GM18867 (cell line): ENCODE measurements around the gene CIC.
A peak's percentile ranks its signal among the peaks of the same experiment; 100 is the strongest.

Experiments used
- ATAC-seq: cut with Tn5 transposase; IDR thresholded peaks from one replicate; pipeline ENCODE4 v1.9.1; 2021; ENCODE audit warnings: mild to moderate bottlenecking, moderate library complexity; ENCODE audit not compliant: unreplicated experiment

Gene CIC

DNA sequence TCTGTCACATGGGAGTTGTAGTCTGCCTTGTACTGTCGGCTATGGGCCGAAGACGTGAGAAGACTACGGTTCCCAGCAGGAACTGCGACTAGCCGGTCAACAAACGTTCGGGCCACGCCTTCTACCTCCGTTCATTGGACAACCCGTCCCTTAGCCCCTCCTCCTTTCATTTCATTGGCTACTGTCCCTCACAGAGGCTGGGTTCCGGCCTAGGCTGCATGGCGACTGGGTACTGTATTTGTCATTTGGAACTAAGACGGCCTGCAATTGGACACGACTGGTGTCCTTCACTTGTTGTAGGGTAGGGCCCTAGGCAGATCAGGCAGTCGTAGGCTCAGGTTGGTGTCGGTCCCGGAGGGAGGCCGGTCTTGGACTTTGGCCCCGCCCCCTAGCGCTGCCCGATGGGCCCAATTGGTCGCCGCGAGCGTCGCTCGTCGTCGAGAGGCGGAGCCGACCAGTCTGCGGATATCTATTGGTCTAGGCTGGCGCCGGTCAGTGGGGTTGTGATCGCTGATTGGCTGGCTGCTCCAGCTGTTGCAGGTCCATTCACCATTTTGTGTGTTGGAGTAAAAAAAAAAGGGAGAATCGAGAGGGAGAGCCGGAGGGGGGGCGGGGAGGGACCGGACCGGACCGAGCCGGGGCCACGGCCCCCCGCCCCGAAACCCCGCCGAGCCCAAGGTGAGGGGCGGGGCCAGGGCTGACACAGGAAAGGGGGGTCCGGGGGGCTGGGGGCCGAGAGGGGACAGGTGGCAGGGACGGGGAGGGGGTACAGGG, at the start of gene CIC:
Gene CIC (plus strand): TSS at position 549 of the 774 bp plus-strand sequence. CDS start 2,532 bp downstream, outside the sequence.
- ATAC-seq = peak; percentile 78

DNA sequence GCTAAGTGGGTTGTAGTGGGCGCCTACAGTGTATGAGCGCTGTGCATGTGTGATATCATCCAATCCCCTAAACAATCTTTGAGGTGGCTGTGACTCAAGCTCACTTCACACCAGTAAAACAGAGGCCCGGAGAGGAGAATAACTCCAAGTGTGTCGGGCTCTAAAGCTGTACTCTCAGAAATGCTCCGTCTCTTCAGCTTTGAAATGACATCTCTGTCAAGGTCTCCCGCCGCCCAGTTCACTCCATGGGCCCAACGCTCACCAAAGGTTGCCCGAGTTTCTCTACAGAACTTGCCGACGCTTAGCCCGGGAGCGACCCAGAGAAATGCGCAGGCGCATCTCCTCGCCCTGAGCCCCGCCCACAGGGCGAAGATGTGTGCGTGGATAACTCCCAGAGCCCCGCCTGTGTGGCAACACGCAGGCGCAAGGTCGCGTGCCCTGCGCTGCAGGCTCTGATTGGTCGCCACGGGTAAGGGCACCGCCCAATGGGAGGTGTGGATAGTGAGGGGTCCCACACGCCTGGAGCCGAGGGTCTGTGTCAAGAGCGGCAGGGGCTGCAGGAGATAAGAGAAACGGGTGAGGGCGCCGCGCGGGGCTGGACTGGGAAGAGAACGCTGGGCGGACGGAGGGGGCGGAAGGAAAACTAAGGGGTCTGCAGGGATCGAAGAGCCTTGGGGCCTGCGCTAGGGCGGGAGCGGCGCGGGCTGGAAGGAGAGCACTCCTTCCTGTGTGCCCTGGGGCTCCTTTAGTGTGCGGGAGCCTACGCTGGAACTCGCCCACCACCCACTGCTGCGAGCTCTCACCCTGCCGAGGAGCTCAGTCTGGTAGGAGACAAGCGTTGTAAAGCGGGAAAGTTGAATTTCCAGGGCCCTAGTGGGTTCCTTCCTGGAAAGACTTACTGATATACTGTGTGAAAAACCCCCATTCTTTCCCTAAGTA, 49.0 kb upstream of the CIC start, which contains the start of gene ZNF526:
Gene ZNF526 (plus strand): TSS at position 501 of the 939 bp plus-strand sequence. CDS start 4,092 bp downstream, outside the sequence.
- ATAC-seq = peak; percentile 71

DNA sequence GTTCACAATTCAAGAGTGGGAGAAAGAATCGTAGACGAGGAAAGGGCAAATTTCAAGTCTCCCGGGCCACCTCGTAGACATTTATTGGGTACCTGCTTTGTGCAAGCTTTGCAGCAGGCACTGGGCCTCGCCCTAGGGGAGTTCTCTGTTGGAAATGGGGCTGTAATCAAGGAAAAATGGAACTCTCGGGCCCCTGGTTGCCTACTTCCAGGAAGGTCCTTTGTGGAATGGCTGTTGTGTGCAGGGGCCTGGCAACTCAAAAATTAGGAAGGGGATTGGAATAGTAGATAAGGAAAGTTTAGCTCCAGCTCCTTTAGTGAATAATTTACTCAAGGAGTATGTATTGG, 48.3 kb upstream of the CIC start:
- no peak for ATAC-seq

DNA sequence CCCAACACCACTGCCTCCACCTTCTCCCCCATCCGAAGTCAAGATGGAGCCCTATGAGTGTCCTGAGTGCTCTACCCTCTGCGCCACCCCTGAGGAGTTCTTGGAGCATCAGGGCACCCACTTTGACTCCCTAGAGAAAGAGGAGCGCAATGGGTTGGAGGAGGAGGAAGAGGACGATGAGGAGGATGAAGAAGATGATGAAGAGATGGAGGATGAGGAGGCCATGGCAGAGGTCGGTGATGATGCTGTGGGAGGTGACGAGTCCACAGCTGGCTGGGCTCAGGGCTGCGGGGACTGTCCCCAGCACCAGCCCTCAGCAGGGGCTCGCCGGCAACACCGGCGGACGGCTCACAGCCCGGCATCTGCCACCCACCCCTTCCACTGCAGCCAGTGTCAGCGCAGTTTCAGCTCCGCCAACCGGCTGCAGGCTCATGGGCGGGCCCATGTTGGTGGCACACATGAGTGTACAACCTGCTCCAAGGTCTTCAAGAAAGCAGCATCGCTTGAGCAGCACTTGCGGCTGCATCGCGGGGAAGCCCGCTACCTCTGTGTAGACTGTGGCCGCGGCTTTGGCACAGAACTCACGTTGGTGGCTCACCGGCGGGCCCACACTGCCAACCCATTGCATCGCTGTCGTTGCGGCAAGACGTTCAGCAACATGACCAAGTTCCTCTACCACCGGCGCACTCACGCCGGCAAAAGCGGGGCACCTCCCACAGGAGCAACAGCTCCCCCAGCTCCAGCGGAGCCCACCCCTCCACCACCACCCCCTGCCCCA, 43.9 kb upstream of the CIC start:
- ATAC-seq = no peak

DNA sequence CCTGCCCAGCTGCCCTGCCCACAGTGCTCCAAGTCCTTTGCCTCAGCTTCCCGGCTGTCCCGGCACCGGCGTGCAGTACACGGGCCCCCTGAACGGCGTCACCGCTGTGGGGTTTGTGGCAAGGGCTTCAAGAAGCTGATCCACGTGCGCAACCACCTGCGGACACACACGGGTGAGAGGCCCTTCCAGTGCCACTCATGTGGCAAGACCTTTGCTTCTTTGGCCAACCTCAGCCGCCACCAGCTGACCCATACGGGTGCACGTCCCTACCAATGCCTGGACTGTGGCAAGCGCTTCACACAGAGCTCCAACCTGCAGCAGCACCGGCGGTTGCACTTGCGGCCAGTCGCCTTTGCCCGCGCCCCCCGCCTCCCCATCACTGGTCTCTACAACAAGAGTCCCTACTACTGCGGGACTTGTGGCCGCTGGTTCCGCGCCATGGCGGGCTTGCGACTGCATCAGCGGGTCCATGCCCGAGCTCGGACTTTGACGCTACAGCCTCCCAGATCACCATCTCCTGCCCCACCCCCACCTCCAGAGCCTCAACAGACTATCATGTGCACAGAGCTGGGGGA, 43.2 kb upstream of the CIC start:
- ATAC-seq = no peak

DNA sequence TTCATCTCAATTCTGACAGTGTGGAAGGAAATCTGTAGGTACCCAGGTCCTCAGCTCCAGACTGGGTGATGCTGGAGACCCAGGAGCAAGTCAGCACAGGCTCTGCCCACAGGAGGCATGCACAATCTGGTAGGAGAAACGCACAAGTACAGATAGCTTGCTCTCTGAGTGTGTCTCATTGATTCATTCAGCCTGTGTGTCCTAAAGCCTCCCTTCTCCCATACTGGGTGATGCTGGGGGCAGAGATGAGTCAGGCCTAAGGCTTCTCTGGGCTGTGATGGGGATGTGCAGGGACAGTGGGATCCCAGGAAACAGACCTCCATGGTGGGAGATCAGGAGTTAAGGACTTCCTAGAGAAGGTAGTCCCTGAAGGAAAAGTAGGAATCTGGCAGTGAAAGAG, 42.2 kb upstream of the CIC start:
- no peak for ATAC-seq

DNA sequence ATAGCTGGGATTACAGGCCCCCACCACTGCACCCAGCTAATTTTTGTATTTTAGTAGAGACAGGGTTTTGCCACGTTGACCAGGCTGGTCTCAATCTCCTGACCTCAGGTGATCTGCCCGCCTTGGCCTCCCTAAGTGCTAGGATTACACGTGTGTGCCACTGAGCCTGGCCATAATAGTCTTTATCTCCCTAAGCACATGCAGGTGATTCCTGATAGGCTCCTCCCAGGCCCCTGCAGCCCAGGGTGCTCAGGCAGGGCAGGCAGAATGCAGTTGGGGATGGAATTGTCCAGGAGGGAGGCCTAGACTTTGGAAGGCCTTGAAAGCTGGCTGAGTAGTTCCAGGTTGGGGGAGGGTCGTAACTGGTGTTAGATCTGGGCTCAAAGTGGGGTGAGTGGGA, 40.4 kb upstream of the CIC start:
- no peak for ATAC-seq

DNA sequence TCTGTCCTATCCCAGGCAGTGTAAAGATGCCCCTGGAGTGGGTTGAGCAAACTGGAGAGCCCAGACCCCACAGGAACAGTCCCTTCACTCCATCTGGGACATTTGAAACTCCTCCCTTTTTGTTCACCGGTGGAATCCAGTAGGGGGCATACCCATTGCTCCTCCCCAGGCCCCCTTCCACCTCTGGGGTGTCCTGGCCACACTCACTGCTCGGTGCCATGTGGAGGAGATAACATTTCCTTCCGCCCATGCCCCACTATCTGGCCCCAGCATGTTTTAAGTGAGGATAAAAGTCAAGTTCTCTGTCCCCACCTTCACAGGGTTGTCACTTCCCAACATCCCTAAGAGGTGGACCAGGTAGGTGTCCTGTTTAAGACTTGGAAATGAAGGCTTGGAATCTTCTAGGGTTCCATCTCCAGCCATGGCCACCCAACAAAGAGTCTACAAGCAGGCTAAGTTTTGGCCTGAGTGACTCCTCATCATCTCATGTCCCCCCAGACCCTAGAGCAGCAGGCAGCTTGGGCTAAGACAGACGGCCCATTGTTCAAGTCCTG, 39.7 kb upstream of the CIC start:
- no peak for ATAC-seq

DNA sequence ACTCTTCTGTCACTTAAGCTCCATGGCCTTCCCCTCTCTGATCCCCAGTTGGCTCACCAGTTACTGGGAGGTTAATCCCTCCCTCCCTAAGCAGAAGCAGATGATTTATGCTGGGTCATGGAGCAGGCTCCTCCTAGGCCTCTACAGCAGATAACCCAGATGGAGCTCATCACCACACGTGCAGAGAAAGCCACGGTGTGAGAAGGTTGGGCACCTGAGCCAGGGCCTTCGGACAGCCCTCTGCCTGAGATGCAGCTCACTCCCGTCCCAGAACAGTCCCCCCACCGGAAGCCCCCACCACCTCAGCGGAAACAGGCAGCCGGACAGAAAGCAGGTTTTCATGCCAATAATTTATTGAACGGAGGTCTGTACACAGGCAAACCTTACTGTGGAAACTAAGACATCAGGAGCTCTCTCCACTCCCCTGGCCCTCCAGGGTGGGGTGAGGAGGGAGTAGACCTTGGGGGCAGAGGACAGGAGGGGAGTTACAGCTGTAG, 39.1 kb upstream of the CIC start:
- ATAC-seq = no peak

DNA sequence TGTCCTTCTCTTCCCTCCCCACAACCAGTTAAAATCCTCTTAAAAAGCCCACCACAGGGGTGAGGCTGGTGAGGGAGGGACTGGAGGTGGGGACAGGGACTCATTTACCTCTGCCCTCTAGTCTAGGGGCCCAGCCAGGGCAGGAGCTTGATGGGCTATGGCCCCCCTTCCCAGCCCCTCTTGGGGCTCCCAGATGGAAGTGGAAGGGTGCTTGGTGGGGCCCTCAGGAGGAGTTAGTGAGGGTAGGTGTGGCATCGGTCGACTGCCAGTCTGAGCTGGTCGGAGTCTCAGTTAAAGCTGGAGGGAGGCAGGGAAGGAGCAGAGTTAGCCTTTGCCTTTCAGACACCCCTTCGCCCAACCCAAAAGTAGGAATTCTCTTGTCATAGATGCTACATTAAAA, 38.5 kb upstream of the CIC start:
- no peak for ATAC-seq

DNA sequence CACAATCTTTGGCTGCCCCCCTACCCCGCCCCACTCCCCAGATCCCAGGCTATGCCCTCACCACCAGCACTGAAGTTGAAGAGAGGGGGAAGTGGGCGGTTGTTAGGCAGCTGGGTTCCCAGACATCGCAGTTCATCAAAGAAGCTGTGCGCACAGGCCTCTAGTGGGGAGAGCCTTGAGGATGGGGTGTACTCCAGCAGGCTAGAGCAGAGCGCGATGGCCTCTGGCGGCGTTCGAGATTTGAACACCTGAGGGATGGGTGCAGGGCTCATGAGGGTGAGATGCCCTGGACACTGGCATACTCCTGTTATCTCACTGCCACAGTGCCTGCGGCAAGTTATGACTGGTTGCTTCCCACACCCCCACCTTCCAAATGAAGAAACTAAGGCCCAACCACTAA, 36.6 kb upstream of the CIC start:
- no peak for ATAC-seq

DNA sequence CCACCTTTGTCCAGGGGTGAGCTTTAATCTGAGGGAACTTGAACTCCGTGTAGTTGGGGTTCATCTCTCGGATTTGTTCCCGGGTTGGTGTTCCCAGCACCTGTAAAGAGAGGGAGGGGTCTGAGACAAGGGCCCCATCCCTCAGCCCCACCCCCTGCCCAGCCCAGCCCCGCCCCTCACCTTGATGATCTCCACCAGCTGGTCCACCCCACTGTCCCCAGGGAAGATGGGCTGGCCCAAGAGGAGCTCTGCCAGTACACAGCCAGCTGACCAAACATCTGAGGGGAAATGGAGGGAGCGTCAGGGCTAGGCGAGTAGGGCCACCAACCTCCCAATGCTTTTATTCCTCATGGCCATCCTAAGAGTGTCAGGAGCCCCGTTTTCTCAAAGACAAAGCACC, 35.9 kb upstream of the CIC start:
- no peak for ATAC-seq

DNA sequence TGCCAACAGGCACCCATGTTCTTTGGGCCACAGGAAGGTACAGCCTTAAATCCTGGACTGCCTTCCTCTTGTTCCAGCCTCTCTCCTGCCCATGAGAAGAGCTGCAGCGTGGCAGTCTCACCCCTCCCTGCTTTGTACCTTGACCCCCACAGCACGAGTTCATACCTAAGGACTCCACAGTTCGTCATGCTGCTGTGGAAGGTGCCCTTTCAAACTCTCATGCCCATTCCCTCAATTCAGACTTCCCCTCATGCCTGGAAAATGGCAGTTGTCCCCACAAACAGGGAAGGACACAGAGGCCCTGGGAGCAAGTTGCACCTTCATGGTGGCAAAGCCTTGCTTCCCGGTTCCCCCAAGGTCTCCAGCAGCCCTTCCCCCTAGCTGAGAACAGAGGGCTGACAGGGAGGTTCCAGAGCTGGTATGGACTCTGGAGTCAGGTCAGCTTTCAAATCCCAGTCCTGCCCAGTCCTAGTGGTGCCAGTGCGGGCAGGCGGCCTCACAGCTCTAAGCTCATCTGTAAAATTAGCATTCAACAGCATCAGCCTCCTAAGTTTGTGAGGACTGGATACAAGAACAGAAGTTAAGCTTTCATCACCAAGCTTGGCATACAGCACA, 35.3 kb upstream of the CIC start:
- ATAC-seq = no peak

DNA sequence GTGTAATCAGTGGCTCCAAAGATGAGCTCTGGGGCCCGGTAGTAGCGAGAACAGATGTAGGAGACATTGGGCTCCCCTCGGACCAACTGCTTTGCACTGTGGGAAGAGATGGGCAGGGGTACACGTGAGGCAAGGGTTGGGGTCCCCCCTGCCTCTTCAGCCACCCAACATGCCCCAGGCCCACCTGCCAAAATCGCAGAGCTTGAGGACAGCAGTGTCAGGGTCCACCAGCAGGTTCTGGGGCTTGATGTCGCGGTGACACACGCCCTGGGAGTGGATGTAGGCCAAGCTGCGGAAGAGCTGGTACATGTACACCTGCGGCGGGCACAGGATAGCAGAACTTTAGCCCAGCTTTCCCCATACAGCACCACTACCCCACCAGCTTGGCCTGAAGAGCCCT, 34.7 kb upstream of the CIC start:
- no peak for ATAC-seq

DNA sequence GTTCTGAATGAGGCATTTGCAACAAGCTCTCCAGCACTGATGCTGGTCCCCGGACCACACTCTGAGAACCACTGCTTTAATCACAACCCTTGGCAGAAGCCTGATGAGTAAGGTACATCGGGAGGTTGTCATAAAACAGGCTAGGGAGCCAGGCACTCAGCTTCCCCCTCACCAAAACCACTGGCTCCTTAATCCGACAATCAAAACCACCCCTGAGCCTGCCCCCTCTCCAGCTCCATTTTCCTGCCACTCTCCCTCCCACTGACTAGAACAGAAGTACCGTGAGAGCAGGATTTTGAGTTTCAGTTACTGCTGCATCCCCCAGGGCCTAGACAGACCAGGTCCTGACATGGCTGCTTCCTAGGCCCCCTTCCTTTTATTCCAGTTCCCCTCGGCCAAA, 33.9 kb upstream of the CIC start:
- ATAC-seq = no peak

DNA sequence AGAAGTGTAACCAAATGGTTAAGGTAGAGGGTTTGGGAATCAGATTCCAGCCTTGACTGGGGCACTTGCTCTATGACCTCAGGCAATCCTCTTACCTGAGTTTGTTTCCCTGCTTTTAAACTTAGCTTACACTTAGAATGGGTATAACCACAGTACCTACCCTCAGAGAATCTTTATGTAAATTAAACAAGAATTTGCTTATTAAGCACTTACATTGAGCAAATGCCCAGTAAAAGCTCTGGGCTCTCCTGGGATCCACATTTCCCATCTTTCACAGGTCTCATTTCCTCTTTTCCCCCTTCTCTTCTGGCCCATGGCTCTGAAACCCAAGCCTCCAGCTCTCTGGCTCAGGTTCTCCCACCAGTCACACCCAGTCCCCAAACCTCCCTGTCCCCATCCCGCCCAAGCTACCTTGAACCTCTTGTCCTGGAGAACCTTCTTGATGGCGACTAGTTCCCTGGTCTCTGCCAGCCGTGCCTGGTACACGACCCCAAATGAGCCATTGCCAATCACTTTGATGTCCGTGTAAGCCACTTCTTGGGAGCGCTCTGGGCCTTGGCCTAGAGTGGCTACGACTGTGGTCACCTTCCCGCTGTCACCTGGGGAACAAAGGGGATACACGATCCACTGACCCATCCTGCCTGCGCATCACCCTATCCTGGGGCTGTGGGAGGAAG, 29.4 kb upstream of the CIC start:
- no peak for ATAC-seq

DNA sequence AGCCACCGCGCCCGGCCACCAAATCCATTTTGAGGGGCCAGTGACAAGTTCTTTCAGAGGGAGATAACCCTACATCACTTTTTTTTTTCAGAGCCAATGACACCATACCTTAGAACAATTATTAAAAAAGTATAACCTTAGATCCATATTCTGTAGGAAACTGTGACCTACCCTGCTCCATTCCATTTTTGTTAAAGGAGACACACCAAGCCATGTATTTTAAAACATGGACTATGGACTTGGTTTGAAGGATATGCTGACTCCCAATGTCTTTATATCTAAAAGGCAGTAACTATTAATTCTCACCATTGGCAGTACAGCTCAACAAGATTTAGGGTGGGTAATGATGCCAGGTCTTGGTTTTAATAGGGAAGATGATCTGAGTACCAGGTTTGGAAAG, 27.8 kb upstream of the CIC start:
- ATAC-seq = no peak

DNA sequence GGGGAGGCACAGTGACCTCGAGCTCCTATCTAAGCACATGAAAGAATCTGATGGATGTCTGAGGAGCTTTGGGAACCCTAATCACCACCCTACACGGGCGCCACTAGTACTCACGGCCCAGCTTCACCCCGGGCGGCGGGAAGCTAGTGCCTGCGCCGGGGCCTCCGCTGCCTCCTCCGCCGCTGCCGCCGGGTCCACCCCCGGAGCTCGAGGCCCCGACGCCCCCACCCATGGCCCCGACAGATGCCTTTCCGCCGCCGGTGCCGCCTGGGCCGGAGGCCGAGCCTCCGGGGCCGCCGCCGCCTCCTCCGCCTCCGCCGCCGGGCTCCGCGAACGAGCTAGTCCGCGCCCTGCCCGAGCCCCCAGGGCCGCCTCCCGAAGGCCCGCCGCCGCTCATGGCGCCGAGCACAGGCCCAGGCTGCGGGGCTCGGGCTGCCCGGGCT, 27.0 kb upstream of the CIC start:
- peak; percentile 4 for ATAC-seq
